AG08395 (cell line): Measurements from ENCODE around the gene SLC22A16.
"Not testable (repeated sequence)": the region's sequence is repeated elsewhere in the genome, so short reads cannot be mapped to it uniquely, and the experiment has no call there.

Experiments
- DNase-seq: peaks from one replicate; pipeline ENCODE4 v3.0.0; 2012; ENCODE audit warnings: mixed read lengths, low spot score

Gene SLC22A16

DNA sequence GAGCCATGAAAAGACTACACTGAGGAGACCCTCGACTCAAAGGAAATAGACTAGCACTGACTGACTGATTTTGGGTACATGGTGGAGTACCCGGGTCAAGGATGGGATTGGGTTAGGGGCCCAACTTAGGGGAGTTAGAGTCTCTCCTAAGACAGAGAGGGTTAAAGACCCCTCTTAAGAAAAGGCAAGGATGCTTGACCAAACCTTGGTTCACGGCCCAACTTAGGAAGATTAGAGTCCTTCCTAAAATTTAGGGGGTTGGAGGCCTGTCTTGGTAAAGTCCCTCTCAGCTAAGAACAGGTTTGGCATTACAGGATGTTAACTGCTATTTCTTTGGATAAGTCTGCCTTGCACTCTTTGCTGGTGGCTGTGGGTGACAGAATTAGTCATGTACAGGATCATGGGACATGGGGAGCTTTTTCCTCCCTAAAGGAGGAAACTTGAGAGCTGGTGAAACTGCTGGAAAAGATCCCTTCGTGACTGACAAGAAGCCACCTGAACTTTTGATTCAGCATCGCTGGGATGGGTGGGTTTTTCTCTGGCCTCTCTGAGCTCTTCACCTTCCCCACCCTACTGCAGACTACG lies 12.3 kb upstream of the SLC22A16 start:
- no peak for DNase-seq

DNA sequence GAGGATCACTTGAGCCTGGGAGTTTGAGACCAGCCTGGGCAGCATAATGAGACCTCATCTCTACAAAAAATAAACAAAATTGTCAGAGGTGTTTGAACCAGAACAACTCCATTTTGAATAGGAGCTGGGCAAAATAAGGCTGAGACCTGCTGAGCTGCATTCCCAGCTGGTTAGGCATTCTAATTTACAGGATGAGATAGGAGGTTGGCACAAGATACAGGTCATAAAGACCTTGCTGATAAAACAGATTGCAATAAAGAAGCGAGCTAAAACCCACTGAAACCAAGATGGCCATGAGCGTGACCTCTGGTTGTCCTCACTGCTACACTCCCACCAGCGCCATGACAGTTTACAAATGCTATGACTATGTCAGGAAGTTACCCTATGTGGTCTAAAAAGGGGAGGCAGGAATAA lies 11.6 kb upstream of the SLC22A16 start:
- not testable (repeated sequence) for DNase-seq

DNA sequence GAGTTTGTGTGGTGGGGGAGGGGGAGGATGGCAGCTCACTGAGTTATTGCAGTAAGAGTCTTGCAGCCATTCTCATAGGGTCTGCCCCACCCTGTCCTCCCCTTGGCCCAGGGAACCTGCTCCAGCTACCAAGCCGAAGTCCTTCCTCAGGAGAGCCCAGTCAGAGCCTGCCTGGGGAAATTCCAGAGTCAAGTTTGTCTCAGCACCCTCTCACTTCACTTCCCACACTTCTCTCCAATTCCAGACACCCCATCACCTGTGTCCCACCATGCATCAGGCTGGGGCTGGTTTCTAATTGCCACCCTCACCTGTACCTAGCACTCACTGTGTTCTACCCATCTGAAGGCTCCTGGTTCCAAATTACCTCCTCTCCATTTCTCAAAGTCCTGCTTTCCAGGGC lies 10.3 kb upstream of the SLC22A16 start:
- DNase-seq = no peak

- DNase-seq = no peak
Observed at GRCh38 chr6:110485491-110485890, 9.1 kb upstream of the SLC22A16 start.

DNA sequence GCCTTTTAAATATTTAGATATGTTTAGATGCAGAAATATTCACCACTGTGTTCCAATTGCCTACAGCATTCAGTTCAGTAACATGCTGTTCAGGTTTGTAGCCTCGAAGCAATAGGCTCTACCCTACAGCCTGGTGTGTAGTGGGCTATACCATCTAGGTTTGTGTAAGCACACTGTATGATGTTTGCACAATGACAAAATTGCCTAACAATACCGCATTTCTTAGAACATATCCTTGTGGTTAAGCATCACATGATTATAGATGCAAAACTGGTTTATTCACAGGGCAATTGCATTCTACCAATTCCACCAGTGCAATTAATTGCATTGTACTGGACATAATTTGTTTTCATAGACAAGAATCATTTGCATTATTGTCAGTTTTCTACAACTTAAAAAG lies 7.9 kb upstream of the SLC22A16 start:
- DNase-seq = no peak

DNA sequence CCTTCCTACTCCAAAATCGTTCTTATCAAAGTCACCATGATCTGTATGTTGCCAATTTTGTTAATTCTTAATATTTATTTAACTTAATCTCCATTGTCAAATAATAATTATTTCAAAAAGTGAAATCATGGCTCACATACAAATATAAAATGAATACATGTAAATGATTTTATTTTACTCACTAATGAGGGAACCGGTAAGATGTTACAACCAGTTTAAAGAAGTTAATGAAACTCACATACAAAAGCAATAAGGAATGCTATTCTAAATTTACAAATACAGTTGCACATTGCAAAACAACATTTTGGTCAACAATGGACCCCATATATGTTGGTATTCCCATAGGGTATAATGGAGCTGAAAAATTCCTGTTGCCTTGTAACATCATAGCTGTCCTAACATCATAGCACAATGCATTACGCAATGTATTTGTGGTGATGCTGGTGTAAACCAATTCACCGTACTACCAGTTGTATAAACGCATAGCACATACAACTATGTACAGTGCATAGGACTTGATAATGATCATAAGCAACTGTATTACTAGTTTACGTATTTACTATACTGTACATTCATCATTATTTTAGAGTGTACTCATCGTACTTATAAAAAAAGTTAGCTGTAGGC lies 6.5 kb upstream of the SLC22A16 start:
- DNase-seq = no peak

DNA sequence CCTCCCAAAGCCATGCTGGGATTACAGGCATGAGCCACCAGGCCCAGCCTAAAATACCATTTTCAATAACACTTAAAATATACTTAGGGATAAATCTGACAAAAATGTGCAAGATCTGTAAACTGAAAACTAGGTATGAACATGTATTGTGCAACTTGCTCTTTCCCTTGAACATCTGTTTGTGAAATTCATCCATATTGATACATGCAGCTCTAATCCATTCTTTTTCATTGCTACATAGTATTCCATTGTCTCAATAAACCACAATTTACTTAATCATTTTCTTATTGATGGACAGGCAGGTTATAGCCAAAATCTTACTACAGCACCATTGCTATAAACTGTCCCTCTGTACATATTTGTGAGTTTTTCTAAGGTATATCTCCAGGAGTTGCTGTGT lies 4.7 kb upstream of the SLC22A16 start:
- no peak for DNase-seq

DNA sequence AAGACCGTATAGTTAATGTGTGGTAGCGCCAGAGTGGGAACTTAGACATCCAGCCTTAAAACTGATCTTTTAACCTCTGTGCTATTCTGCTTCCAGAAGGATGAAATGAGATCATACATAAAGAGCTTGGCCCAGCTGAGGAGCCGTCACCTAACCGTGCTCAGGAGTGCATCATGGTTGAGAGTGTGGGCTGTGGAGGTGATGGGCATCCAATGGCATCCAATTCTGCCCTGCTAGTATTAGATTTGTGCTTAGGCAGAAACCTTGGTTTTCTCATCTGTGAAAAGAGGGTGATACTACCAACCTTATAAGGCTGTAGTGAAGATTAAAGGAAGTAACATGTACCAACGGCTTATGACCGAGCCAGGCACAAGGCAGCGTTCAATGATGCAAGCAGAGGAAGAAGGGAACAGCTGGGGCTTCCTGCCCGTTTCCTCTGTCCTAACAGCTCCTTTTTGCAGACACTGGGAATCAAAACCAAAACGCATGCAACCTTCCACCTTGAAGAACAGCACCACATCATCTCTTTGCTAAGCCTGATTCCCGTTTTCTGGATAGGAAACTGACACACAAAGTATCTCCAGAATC lies 1.3 kb downstream of the SLC22A16 start:
- DNase-seq = no peak

- no peak for DNase-seq
Observed at GRCh38 chr6:110474500-110474899, 1.9 kb downstream of the SLC22A16 start.

DNA sequence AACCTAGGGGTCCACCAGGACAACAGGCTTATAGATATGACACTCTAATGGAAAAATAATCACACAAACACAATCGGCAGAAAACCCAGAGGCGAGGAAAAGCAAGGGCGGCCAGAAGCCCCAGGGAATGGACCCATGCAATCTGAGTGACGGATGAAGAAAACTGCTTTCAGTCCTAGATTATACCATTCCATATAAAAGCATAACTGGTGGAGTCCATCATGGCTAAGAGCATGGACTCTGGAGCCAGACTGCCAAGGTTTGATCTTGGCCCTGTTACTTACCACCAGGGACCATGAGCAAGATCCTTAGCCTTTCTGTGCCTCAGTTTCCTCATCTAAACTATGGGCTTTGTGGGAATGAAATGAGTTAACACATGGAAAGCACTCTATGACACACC lies 3.7 kb downstream of the SLC22A16 start:
- no peak for DNase-seq

GRCh38 chr6:110471726-110472365 lies 4.6 kb downstream of the SLC22A16 start:
- no peak for DNase-seq

GRCh38 chr6:110468731-110469130 lies 7.7 kb downstream of the SLC22A16 start:
- no peak for DNase-seq

DNA sequence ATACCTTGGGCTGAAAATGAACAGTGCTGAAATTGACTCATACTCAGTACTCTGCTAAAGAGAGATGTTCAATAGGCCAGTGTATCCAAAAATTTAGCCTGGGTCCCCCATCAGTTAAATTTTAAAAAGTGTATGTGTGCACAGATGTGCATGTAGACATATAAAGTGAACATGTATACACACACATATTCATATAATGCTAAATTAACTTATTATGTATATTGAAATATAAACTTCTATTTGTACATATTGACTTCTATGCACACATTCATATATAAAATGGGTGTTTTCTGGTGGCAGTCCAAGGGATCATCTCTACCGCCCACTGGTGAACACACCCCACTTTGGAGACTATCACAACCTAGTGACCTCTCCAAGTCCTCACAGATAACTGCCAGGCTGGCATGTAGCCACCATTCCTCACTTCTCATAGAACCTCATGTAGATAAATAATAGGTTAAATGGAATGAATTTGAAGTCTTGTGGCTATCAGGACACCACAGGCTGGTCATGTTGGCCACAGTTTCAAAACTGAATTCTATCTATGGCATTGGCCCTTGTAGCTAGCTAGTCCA lies 8.8 kb downstream of the SLC22A16 start:
- DNase-seq = no peak

DNA sequence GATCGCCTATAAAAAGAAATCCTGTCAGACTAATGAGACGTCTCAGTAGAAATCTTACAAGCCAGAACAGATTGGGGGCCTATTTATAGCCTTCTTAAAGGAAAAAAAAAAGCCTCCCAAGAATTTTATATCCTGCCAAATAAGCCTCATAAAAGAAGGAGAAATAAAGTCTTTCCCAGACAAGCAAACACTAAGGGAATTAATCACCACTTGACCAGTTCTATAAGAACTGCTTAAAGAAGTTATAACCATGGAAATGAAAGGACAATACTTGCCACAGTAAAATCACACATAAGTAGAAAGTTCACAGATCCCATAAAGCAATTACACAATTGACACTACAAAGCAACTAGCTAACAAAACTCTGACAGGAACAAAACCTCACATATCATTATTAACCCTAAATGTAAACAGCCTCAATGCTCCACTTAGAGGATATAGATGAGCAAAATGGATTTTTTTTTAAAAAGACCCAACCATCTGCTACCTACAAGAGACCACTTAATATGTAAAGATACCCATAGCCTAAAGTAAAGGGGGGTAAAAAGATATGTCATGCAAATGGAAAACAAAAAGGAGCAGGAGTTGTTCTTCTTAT lies 13.4 kb downstream of the SLC22A16 start:
- DNase-seq = no peak

- no peak for DNase-seq
Observed at GRCh38 chr6:110461376-110461775, 15.0 kb downstream of the SLC22A16 start.

- DNase-seq = no peak
Observed at GRCh38 chr6:110459137-110459536, 17.3 kb downstream of the SLC22A16 start.

DNA sequence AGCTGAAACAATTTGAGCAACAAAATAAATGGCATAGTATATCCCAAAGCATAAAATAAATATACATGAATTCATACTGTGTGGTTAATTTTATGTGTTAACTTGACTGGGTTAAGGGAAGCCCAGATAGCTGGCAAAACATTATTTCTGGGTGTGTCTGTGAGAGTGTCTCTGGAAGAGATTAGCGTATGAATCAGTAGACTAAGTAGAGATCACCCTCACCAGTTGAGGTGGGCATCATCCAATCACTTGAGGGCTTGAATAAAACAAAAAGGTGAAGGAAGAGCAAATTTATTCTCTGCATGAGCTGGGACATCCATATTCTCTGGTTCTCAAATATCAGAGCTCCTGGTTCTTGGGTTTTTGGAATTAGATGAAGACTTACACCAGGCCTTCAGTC lies 17.9 kb downstream of the SLC22A16 start:
- DNase-seq = no peak

DNA sequence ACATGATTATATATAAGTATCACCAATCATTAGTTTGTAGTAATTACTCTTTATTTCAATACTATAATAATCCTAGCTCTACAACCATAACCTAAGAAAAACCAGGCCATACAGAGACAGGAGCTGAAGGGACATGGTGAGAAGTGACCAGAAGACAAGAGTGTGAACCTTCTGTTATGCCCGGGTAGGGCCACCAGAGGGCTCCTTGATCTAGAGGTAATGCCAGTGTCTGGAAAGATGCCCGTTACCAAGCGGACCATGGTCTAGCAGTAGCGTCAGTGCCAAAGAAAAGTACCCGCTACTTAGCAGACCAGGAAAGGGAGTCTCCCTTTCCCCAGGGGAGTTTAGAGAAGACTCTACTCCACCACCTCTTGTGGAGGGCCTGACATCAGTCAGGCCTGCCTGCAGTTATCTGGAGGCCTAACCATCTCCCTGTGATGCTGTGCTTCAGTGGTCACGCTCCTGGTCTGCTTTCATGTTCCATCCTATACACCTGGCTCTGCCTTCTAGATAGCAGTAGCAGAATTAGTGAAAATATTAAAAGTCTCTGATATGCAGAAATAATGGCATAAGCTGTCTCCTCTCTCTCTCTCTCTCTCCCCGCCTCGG lies 18.7 kb downstream of the SLC22A16 start:
- not testable (repeated sequence) for DNase-seq

DNA sequence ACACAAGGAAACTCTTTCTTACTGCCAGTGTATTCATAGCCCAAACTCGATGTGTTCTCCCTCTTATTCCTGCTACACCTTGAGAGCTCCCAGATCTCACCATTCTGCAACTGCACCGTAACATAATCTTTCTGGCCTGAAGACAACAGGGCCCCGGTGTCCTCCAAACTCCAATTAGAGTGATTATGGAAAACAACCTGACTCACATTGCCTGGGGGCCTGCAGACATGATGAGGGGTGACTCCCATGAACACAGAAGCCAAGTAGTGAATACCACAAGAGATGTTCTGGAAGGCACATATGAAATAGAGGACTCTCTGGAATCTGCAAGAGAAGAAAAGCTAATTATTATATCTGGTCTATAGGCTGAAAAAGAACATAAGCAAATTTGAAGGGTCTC lies 19.7 kb downstream of the SLC22A16 start:
- DNase-seq = no peak

DNA sequence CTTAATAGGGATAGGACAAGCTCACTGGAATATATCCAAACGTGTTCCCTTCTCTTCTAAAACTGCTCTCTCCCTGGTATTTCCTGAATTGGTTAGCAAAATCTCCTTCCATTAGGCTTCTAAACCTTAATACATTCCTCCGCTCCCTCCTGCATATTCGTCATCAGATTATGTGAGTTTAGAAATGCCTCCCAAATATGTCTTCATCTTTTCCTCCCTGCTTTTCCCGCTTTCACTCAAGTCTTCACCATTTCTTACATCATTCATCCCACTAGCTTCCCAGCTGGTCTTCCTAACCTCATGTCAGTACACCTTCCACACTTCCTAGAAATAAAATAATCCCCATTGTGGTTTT lies 26.9 kb downstream of the SLC22A16 start:
- DNase-seq = no peak

GRCh38 chr6:110448846-110449540 lies 27.4 kb downstream of the SLC22A16 start:
- no peak for DNase-seq

DNA sequence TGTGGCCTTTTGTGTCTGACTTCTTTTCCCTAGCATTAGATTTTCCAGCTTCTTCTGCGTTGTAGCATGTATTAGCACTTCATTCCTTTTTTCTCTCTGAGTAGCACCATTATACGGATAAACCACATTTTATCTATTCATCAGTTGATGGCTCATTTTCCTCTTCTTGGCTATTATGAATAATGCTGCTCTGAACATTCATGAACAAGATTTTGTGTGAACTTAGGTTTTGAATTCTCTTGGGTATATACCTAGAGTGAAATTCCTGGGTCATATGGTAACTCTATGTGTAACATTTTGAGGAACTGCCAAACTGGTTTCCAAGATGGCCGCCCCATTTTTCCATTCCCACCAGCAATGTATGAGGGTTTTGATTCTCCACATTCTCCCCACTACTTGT lies 28.7 kb downstream of the SLC22A16 start:
- no peak for DNase-seq
